H9 (cell line): ENCODE results near the gene WNT5B. TPM values are rescaled to one million over a fixed set of nuclear protein-coding genes. Genes with fewer than 3 reads are reported as not detected.

Source experiments
- DNase-seq: peaks from one replicate; pipeline ENCODE4 v3.0.0-alpha.2; 2017
- H2AFZ ChIP-seq: one replicate; pipeline ENCODE4 v1.6.1; 2013; ENCODE audit warnings: mild to moderate bottlenecking, low read length, control low read depth, moderate library complexity
- H2AK5ac ChIP-seq: 2 replicates; pipeline ENCODE4 v1.6.1; 2013; ENCODE audit warnings: low read length, control low read depth, mixed read lengths; ENCODE audit not compliant: insufficient read length
- H2BK120ac ChIP-seq: one replicate; pipeline ENCODE4 v1.6.1; 2013; ENCODE audit warnings: low read depth, mild to moderate bottlenecking, low read length, control low read depth, inconsistent platforms; ENCODE audit not compliant: poor library complexity, severe bottlenecking
- H2BK12ac ChIP-seq: 2 replicates; pipeline ENCODE4 v1.6.1; 2013; ENCODE audit warnings: low read length, control low read depth, mixed read lengths, low read depth; ENCODE audit not compliant: insufficient read length
- H2BK15ac ChIP-seq: 2 replicates; pipeline ENCODE4 v1.6.1; 2013; ENCODE audit warnings: low read depth, low read length, control low read depth
- H2BK20ac ChIP-seq: one replicate; pipeline ENCODE4 v1.6.1; 2013; ENCODE audit warnings: low read depth, mild to moderate bottlenecking, low read length, control low read depth, inconsistent platforms; ENCODE audit not compliant: poor library complexity, severe bottlenecking
- H2BK5ac ChIP-seq: 2 replicates; pipeline ENCODE4 v1.6.1; 2013; ENCODE audit warnings: low read length, control low read depth, mixed read lengths; ENCODE audit not compliant: insufficient read length
- H3K14ac ChIP-seq: 2 replicates; pipeline ENCODE4 v1.6.1; 2013; ENCODE audit warnings: low read length, control low read depth; ENCODE audit not compliant: insufficient read depth
- H3K18ac ChIP-seq: 2 replicates; pipeline ENCODE4 v1.6.1; 2013; ENCODE audit warnings: low read depth, mild to moderate bottlenecking, mixed read lengths, low read length, control low read depth; ENCODE audit not compliant: insufficient read length
- H3K23ac ChIP-seq: 2 replicates; pipeline ENCODE4 v1.6.1; 2013; ENCODE audit warnings: low read length, control low read depth, mixed read lengths, low read depth; ENCODE audit not compliant: insufficient read length
- H3K23me2 ChIP-seq: 2 replicates; pipeline ENCODE4 v1.6.1; 2013; ENCODE audit warnings: low read depth, mild to moderate bottlenecking, mixed read lengths, low read length, control low read depth; ENCODE audit not compliant: insufficient read length, poor library complexity, severe bottlenecking
- H3K27ac ChIP-seq: 2 replicates; pipeline ENCODE4 v1.5.1; 2013; ENCODE audit warnings: low read length, control low read depth, mixed read lengths, low read depth; ENCODE audit not compliant: insufficient read length
- H3K27me3 ChIP-seq: 2 replicates; pipeline ENCODE4 v1.6.1; 2013; ENCODE audit warnings: low read length, control low read depth, inconsistent platforms; ENCODE audit not compliant: insufficient read depth
- H3K4ac ChIP-seq: 2 replicates; pipeline ENCODE4 v1.6.1; 2013; ENCODE audit warnings: low read depth, mild to moderate bottlenecking, control low read depth, inconsistent platforms, low read length, moderate library complexity
- H3K4me1 ChIP-seq: 2 replicates; pipeline ENCODE4 v1.6.1; 2013; ENCODE audit warnings: low read length, control low read depth, inconsistent platforms; ENCODE audit not compliant: insufficient read depth
- H3K4me2 ChIP-seq: 2 replicates; pipeline ENCODE4 v1.6.1; 2013; ENCODE audit warnings: low read length, control low read depth, mixed read lengths; ENCODE audit not compliant: insufficient read length, insufficient read depth
- H3K56ac ChIP-seq: 2 replicates; pipeline ENCODE4 v1.6.1; 2013; ENCODE audit warnings: low read depth, mild to moderate bottlenecking, mixed read lengths, low read length, control low read depth; ENCODE audit not compliant: insufficient read length
- H3K79me1 ChIP-seq: 2 replicates; pipeline ENCODE4 v1.6.1; 2013; ENCODE audit warnings: low read depth, mild to moderate bottlenecking, moderate library complexity, low read length, control low read depth, inconsistent platforms; ENCODE audit not compliant: insufficient read depth, poor library complexity, severe bottlenecking
- H3K79me2 ChIP-seq: 2 replicates; pipeline ENCODE4 v1.6.1; 2013; ENCODE audit warnings: low read length, control low read depth, inconsistent platforms; ENCODE audit not compliant: insufficient read depth
- H3K9ac ChIP-seq: 2 replicates; pipeline ENCODE4 v1.6.1; 2013; ENCODE audit warnings: low read length, control low read depth, mixed read lengths; ENCODE audit not compliant: insufficient read length; ENCODE audit errors: extremely low read depth
- H3K9me3 ChIP-seq: one replicate; pipeline ENCODE4 v1.6.1; 2013; ENCODE audit warnings: low read depth, low read length, inconsistent platforms; ENCODE audit not compliant: control insufficient read depth
- H3T11ph ChIP-seq: one replicate; pipeline ENCODE4 v1.6.1; 2013; ENCODE audit warnings: mild to moderate bottlenecking, low read length, control low read depth, inconsistent platforms
- H4K20me1 ChIP-seq: one replicate; pipeline ENCODE4 v1.6.1; 2013; ENCODE audit not compliant: control insufficient read depth, insufficient read length, insufficient read depth
- H4K5ac ChIP-seq: 2 replicates; pipeline ENCODE4 v1.6.1; 2013; ENCODE audit warnings: low read depth, mild to moderate bottlenecking, mixed read lengths, low read length, control low read depth; ENCODE audit not compliant: insufficient read length
- H4K8ac ChIP-seq: replicated peaks from 2 replicates; pipeline ENCODE4 v1.6.1; 2013; ENCODE audit warnings: low read length, control low read depth, mixed read lengths, low read depth; ENCODE audit not compliant: insufficient read length
- H4K91ac ChIP-seq: 2 replicates; pipeline ENCODE4 v1.6.1; 2013; ENCODE audit warnings: low read depth, mild to moderate bottlenecking, moderate library complexity, mixed read lengths, low read length, control low read depth; ENCODE audit not compliant: insufficient read length
- H3K27ac Mint-ChIP-seq, 3 experiments: 2 replicates in 2 of 3; 3 replicates in 1 of 3; pipeline ENCODE4 v1.8.0; 2020 to 2021; ENCODE audit warnings: mixed read lengths in 3 of 3, mild to moderate bottlenecking in 1 of 3, moderate library complexity in 1 of 3
- H3K27me3 Mint-ChIP-seq: 2 replicates; pipeline ENCODE4 v1.8.0; 2021; ENCODE audit warnings: low read depth, mild to moderate bottlenecking, moderate library complexity, mixed read lengths
- H3K36me3 Mint-ChIP-seq, 3 experiments: 2 replicates in 2 of 3; 3 replicates in 1 of 3; pipeline ENCODE4 v1.8.0; 2020 to 2021; ENCODE audit warnings: low read depth in 3 of 3, mixed read lengths in 3 of 3; ENCODE audit not compliant: insufficient read depth in 1 of 3
- H3K4me1 Mint-ChIP-seq, 2 experiments: 2 replicates each; pipeline ENCODE4 v1.8.0; 2020; ENCODE audit warnings: mixed read lengths in 2 of 2
- H3K4me3 Mint-ChIP-seq, 2 experiments: 2 replicates in 1 of 2; 3 replicates in 1 of 2; pipeline ENCODE4 v1.8.0; 2020 to 2021; ENCODE audit warnings: mild to moderate bottlenecking in 2 of 2, mixed read lengths in 2 of 2, moderate library complexity in 1 of 2
- H3K9me3 Mint-ChIP-seq, 2 experiments: 2 replicates in 1 of 2; 3 replicates in 1 of 2; pipeline ENCODE4 v1.8.0; 2020; ENCODE audit warnings: mild to moderate bottlenecking in 2 of 2, mixed read lengths in 2 of 2, moderate library complexity in 1 of 2
- CTCF ChIP-seq: fragments of 200-600 bp; sonication (generic); conservative IDR thresholded peaks from 3 replicates; pipeline ENCODE4 v1.8.0; 2021; ENCODE audit warnings: antibody characterized with exemption, mild to moderate bottlenecking
- WGBS: extraction: QIAGEN DNeasy Blood & Tissue Kit; methylation state at CpG from one replicate; pipeline ENCODE4 v1.1.7; 2013; ENCODE audit warnings: missing lambda C conversion rate, low lambda C conversion rate, mixed read lengths; ENCODE audit not compliant: insufficient read length; ENCODE audit errors: extremely low coverage; 5-methylcytosine and 5-hydroxymethylcytosine counted together
- total RNA-seq: library from RNA; stranded (reverse); gene quantifications from 2 replicates; pipeline ENCODE4 v1.2.1, GENCODE V29; 2021

The WNT5B gene
- total RNA-seq, 1 experiment from 2014 or later: 1.5 TPM

- Histone ChIP-seq H3K27me3 (peaks cover 29% of the 10 kb centered on the region; the same call in 1 of the 2 replicates), H3K79me2 (no peaks in the 10 kb centered on the region), H3K79me1 (no peaks in the 10 kb centered on the region), H3K23ac (no peak within 1 kb of the TSS), H4K5ac (no peak within 1 kb of the TSS), H4K20me1 (peaks cover 5% of the 10 kb centered on the region), H3K9me3 (no peaks in the 10 kb centered on the region), H2BK12ac (no peak within 1 kb of the TSS), H3K56ac (no peak within 1 kb of the TSS), H2BK15ac (no peak within 1 kb of the TSS), H3K27ac (no peak within 1 kb of the TSS), H3K4me1 (peaks cover 12% of the 10 kb centered on the region), H2BK120ac (no peak within 1 kb of the TSS), H4K91ac (no peak within 1 kb of the TSS), H3K4me2 (peak within 1 kb of the TSS; percentile 83), H4K8ac (no peak within 1 kb of the TSS), H3K14ac (no peak within 1 kb of the TSS; the same call in 1 of the 2 replicates), H3K4ac (no peak within 1 kb of the TSS), H2BK20ac (no peak within 1 kb of the TSS), H3K9ac (no peak within 1 kb of the TSS), H3K18ac (no peak within 1 kb of the TSS), H2AFZ (no peak within 1 kb of the TSS), H2BK5ac (no peak within 1 kb of the TSS), H2AK5ac (no peak within 1 kb of the TSS), H3K23me2 (peaks cover 27% of the 10 kb centered on the region), H3T11ph (no peak within 1 kb of the TSS)
- peaks cover 61% of the 10 kb centered on the region for H3K27me3 Mint-ChIP-seq
- H3K4me3 Mint-ChIP-seq: peak within 1 kb of the TSS; percentile 75 to 89
- peaks cover 42 to 49% of the 10 kb centered on the region in 2 experiments for H3K4me1 Mint-ChIP-seq
- peak; percentile 95 for DNase-seq
- H3K27ac Mint-ChIP-seq: peak within 1 kb of the TSS in 2 of 3 experiments; percentile 52 to 61; a peak in 3 of 7 replicates
- H3K36me3 Mint-ChIP-seq: peaks cover 0 to 2% (median 0%) of the 10 kb centered on the region in 3 experiments; a peak in 1 of 7 replicates
- TF ChIP-seq CTCF: no peak
- no CpG with 5 or more reads among the region's 115 CpGs for WGBS
- H3K9me3 Mint-ChIP-seq: peaks cover 0 to 1% of the 10 kb centered on the region in 2 experiments; a peak in 3 of 5 replicates
These were observed 34.6 kb upstream of the WNT5B start, which contains the start of gene FBXL14 for GRCh38 chr12:1594261-1595025. Gene FBXL14 (minus strand): TSS chr12:1594581. CDS start chr12:1594066, 515 bp downstream.
